ENCODE results near the gene NECAP2. TPM values are rescaled to one million over a fixed set of nuclear protein-coding genes. Genes with fewer than 3 reads are reported as not detected.

The NECAP2 gene
- total and polyA plus RNA-seq, 10 of the 15 experiments (the other 5 are each of a cell fraction or from before 2014, with no cell fraction given), result 16.3 to 98.0 (median 57.4) TPM

GRCh38 chr1:16451841-16452528, 11.5 kb downstream of the NECAP2 start (continued):
- TF ChIP-seq KAT2A (conservative IDR thresholded peaks at IDR 0.05; ENCODE audit: control insufficient read depth, low read depth, low read length), result no peak
- 0 out of 2 replicates have a peak, but pooled peaks have one; percentile 19 for TF ChIP-seq TBL1XR1 (IDR thresholded peaks at IDR 0.05; ENCODE audit: low read depth, low read length)
- no peak for TF ChIP-seq BCL11A (IDR thresholded peaks at IDR 0.05; ENCODE audit: low read depth, low read length)
- TF ChIP-seq SP1 (IDR thresholded peaks at IDR 0.05; ENCODE audit: low read depth, low read length), result no peak
- TF ChIP-seq IKZF1 (conservative IDR thresholded peaks at IDR 0.05), result peak; percentile 73
- TF ChIP-seq NRF1 (conservative IDR thresholded peaks at IDR 0.05; ENCODE audit: low read depth, low read length), result no peak
- no peak for TF ChIP-seq BCL3 (IDR thresholded peaks at IDR 0.05; ENCODE audit: borderline replicate concordance, insufficient read depth, low read depth, low read length, poor library complexity, severe bottlenecking)
- no peak for TF ChIP-seq HDAC6 (IDR thresholded peaks at IDR 0.05; ENCODE audit: unreplicated experiment)
- TF ChIP-seq CUX1 (IDR thresholded peaks at IDR 0.05; ENCODE audit: insufficient replicate concordance, low read depth, low read length), result no peak
- TF ChIP-seq LARP7 (IDR thresholded peaks at IDR 0.05), result no peak
- TF ChIP-seq RFX5 (IDR thresholded peaks at IDR 0.05; ENCODE audit: low read depth, low read length), result no peak
- TF ChIP-seq RBBP5 (conservative IDR thresholded peaks at IDR 0.05), result no peak
- no peak for TF ChIP-seq ZNF687 (IDR thresholded peaks at IDR 0.05)
- TF ChIP-seq ZBTB33 (IDR thresholded peaks at IDR 0.05), result no peak
- no peak for TF ChIP-seq ZNF207 (IDR thresholded peaks at IDR 0.05; ENCODE audit: borderline replicate concordance)

All from GM12878 (cell line).